C4-2B (cell line): ENCODE results near the gene TREML4.

Experiments
- ZFX ChIP-seq: fragments of 450-650 bp; IDR thresholded peaks from 2 replicates; pipeline ENCODE4 v1.6.1; 2017
- TF ChIP-seq, protein P1 (sequence below): fragments of 450-650 bp; conservative IDR thresholded peaks from 2 replicates; pipeline ENCODE4 v1.5.1; 2017; ENCODE audit warnings: mild to moderate bottlenecking

DNA sequence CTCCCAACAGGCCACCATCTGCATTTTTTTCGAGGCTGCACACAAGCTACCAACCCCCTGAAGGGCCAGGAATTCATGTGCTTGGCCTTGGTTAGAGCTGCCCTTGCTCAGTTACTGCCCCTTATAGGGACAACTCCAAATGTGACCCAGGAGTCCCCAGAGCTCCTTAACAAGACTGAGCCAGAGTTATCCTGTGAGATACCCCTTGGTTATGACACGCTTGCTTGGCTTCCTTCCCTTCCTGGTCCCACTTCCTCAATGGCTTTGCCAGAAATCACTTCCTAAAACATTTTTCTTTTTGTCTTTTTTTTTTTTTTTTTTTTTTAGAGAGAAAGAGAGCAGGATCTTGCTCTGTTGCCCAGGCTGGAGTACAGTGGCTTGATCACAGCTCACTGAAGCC, 49.5 kb downstream of the TREML4 start:
- TF ChIP-seq, protein P1, sequence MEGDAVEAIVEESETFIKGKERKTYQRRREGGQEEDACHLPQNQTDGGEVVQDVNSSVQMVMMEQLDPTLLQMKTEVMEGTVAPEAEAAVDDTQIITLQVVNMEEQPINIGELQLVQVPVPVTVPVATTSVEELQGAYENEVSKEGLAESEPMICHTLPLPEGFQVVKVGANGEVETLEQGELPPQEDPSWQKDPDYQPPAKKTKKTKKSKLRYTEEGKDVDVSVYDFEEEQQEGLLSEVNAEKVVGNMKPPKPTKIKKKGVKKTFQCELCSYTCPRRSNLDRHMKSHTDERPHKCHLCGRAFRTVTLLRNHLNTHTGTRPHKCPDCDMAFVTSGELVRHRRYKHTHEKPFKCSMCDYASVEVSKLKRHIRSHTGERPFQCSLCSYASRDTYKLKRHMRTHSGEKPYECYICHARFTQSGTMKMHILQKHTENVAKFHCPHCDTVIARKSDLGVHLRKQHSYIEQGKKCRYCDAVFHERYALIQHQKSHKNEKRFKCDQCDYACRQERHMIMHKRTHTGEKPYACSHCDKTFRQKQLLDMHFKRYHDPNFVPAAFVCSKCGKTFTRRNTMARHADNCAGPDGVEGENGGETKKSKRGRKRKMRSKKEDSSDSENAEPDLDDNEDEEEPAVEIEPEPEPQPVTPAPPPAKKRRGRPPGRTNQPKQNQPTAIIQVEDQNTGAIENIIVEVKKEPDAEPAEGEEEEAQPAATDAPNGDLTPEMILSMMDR, result no peak
- TF ChIP-seq ZFX, result no peak
